ENCODE measurements around the gene KIF18B.

DNA sequence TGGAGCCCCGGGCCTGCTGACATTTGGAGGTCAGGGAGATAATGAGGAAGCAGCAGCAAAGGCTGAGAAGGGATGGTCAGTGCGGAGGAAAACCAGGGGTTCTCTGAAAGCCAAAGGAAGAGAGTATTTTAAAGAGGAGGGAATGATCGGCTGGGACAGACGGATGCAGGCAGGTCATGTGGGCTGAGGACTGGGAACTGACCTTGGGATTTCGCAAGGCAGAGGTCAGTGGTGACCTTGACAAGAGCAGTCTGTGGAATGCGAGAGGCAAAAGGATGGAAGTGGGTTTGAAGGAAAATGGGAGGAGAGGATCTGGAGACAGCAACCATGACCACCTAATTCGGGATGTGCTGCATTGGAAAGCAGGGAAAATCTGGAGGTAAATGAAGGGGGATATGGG, 58.6 kb downstream of the KIF18B start:
- TF ChIP-seq MYC (IDR thresholded peaks at IDR 0.05; ENCODE audit: low read depth, low read length) (no peak), JUN (IDR thresholded peaks at IDR 0.05; ENCODE audit: borderline replicate concordance, insufficient read depth, insufficient read length, low read depth) (no peak), POLR2A (IDR thresholded peaks at IDR 0.05; ENCODE audit: low read depth, low read length) (no peak), EZH2 (IDR thresholded peaks at IDR 0.05; ENCODE audit: borderline replicate concordance, low read depth, low read length, severe bottlenecking) (no peak)
- TF ChIP-seq, protein P1, sequence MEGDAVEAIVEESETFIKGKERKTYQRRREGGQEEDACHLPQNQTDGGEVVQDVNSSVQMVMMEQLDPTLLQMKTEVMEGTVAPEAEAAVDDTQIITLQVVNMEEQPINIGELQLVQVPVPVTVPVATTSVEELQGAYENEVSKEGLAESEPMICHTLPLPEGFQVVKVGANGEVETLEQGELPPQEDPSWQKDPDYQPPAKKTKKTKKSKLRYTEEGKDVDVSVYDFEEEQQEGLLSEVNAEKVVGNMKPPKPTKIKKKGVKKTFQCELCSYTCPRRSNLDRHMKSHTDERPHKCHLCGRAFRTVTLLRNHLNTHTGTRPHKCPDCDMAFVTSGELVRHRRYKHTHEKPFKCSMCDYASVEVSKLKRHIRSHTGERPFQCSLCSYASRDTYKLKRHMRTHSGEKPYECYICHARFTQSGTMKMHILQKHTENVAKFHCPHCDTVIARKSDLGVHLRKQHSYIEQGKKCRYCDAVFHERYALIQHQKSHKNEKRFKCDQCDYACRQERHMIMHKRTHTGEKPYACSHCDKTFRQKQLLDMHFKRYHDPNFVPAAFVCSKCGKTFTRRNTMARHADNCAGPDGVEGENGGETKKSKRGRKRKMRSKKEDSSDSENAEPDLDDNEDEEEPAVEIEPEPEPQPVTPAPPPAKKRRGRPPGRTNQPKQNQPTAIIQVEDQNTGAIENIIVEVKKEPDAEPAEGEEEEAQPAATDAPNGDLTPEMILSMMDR (IDR thresholded peaks at IDR 0.05; ENCODE audit: extremely low read depth in 1 of 2, insufficient read depth in 1 of 2, low read depth in 1 of 2, low read length in 2 of 2): no peak

All from endothelial cell of umbilical vein (primary cell).